ENCODE data around the gene DOCK9. TPM values are rescaled to one million over a fixed set of nuclear protein-coding genes. Genes with fewer than 3 reads are reported as not detected.

The DOCK9 gene
- total and polyA plus RNA-seq, 2 donors (not counting 1 experiment from before 2014, with no cell fraction given), result 18.5 to 28.0 TPM

DNA sequence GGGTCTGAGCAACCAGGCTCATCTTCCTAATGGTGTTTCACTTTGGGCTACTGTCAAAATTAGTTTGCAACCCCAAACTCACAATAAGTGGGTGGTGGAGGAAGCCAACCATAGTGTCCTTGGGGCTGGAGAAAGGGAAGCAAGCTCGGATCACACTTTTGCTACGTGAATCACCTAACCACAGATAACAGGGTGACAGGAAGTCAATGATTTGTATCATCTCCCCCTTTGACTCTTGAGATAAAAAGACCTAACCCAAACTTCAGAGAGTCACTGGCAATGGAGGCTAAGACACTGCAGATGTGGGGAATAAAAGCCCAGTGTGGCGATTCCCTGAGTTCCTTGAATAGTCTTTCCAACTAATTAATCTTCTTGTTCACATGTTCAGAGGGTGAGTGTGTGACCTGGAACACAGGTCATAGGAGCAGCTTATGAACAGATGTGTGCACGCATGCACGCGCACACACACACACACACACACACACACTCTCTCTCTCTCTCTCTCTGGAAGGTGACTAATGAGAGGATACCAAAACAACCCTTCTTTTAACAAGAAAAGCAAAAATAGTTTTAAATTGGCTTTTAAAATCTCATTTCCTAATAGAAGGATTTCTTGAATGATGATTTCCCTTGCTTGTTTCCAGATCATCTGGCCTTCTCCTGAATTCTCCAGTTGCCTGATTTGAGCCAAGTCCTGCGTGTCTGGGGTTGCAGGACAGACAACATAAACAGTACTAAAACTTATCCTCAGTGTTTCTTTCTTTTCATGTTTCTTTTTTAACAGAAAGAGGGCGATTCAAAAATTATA, 21.2 kb upstream of the DOCK9 start:
- peaks cover 12% of the 10 kb centered on the region for H3K4me1 Mint-ChIP-seq
- DNase-seq, result peak; percentile 20
- POLR2A ChIA-PET, result interaction anchor here (0.6 kb wide), 1 partner anchor 69 kb away, joined by 3 read pairs; no protein-coding TSS in a partner anchor

More for the DNA sequence above, 21.2 kb upstream of the DOCK9 start:
- no peak for ATAC-seq (ENCODE audit: low read depth)
- Mint-ChIP-seq H3K4me3 (no peak overlapping the region), H3K27ac (no peak overlapping the region), H3K9me3 (ENCODE audit: insufficient read depth) (no peaks in the 10 kb centered on the region), H3K27me3 (no peaks in the 10 kb centered on the region)
- Histone ChIP-seq H2AFZ (ENCODE audit: insufficient read depth, low read depth, low read length, poor library complexity, severe bottlenecking) (no peak overlapping the region), H3K4me1 (ENCODE audit: control insufficient read depth in 2 of 2, insufficient read depth in 2 of 2, low read length in 2 of 2) (peaks cover 4 to 8% of the 10 kb centered on the region in 2 donors), H4K20me1 (ENCODE audit: control insufficient read depth, insufficient read depth, low read length, poor library complexity, severe bottlenecking) (no peaks in the 10 kb centered on the region), H3K79me2 (ENCODE audit: control insufficient read depth, insufficient read depth, low read length) (no peaks in the 10 kb centered on the region), H3K27me3 (replicated peaks in 1 of 4; ENCODE audit: control extremely low read depth in 1 of 4, control insufficient read depth in 3 of 4, insufficient read depth in 4 of 4, low read length in 3 of 4) (no peaks in the 10 kb centered on the region), H3K9ac (ENCODE audit: low read length) (no peak overlapping the region), H3K9me3 (ENCODE audit: control extremely low read depth in 1 of 3, control insufficient read depth in 2 of 3, insufficient read depth in 1 of 3, low read length in 2 of 3) (no peaks in the 10 kb centered on the region), H3K4me3 (ENCODE audit: control extremely low read depth in 1 of 5, extremely low read depth in 1 of 5, insufficient read depth in 1 of 5, low read depth in 2 of 5, low read length in 4 of 5) (no peak overlapping the region), H3K4me2 (replicated peaks; ENCODE audit: low read depth, low read length, poor library complexity, severe bottlenecking) (no peak overlapping the region), H3K27ac (ENCODE audit: low read length in 2 of 2) (no peak overlapping the region), H3K36me3 (replicated peaks in 1 of 2; ENCODE audit: control extremely low read depth in 1 of 2, control insufficient read depth in 1 of 2, extremely low read depth in 1 of 2, insufficient read depth in 2 of 2, low read length in 1 of 2) (no peaks in the 10 kb centered on the region)
- TF ChIP-seq EZH2 (IDR thresholded peaks at IDR 0.05; ENCODE audit: borderline replicate concordance, insufficient read depth, low read depth, low read length, poor library complexity, severe bottlenecking), result no peak
- TF ChIP-seq, protein P1, sequence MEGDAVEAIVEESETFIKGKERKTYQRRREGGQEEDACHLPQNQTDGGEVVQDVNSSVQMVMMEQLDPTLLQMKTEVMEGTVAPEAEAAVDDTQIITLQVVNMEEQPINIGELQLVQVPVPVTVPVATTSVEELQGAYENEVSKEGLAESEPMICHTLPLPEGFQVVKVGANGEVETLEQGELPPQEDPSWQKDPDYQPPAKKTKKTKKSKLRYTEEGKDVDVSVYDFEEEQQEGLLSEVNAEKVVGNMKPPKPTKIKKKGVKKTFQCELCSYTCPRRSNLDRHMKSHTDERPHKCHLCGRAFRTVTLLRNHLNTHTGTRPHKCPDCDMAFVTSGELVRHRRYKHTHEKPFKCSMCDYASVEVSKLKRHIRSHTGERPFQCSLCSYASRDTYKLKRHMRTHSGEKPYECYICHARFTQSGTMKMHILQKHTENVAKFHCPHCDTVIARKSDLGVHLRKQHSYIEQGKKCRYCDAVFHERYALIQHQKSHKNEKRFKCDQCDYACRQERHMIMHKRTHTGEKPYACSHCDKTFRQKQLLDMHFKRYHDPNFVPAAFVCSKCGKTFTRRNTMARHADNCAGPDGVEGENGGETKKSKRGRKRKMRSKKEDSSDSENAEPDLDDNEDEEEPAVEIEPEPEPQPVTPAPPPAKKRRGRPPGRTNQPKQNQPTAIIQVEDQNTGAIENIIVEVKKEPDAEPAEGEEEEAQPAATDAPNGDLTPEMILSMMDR (IDR thresholded peaks at IDR 0.05), result no peak
- no CpG with 5 or more reads among the region's 8 CpGs for WGBS (ENCODE audit: insufficient coverage)
- CTCF ChIA-PET, result no interaction called here
- intact Hi-C loops (cut with micrococcal nuclease), result no loop called here
